HL-60 (cell line): ENCODE results near the gene BRSK2.

Experiments
- DNase-seq, 2 experiments: peaks; one replicate each; pipeline ENCODE4 v3.0.0-alpha.2; 2010 to 2020; ENCODE audit warnings: low read depth in 1 of 2, low spot score in 1 of 2
- H3K27ac ChIP-seq: fragments of 250-450 bp; sonication (Bioruptor Pico); replicated peaks from 2 replicates; pipeline ENCODE4 v1.5.1; 2020; ENCODE audit warnings: mild to moderate bottlenecking, moderate library complexity
- H3K27me3 ChIP-seq: fragments of 250-450 bp; sonication (Bioruptor Pico); 2 replicates; pipeline ENCODE4 v1.5.1; 2021; ENCODE audit warnings: mild to moderate bottlenecking, moderate library complexity; ENCODE audit not compliant: insufficient read depth, poor library complexity, severe bottlenecking
- H3K4me3 ChIP-seq: replicated peaks from 2 replicates; pipeline ENCODE4 v1.5.1; 2011; ENCODE audit warnings: mild to moderate bottlenecking, control low read depth, low read length; ENCODE audit not compliant: insufficient read depth
- GABPA ChIP-seq: IDR thresholded peaks from 2 replicates; pipeline ENCODE4 v1.6.1; 2012; ENCODE audit warnings: low read depth
- POLR2AphosphoS5 ChIP-seq: IDR thresholded peaks from 2 replicates; pipeline ENCODE4 v1.6.1; 2012; ENCODE audit warnings: low read depth
- SPI1 ChIP-seq: IDR thresholded peaks from 2 replicates; pipeline ENCODE4 v1.6.1; 2012; ENCODE audit warnings: low read depth, mild to moderate bottlenecking, borderline replicate concordance
- TF ChIP-seq, protein P1 (sequence below): IDR thresholded peaks from 2 replicates; pipeline ENCODE4 v1.6.1; 2012; ENCODE audit warnings: low read depth; ENCODE audit not compliant: insufficient replicate concordance
- TF ChIP-seq, protein P2 (sequence below): IDR thresholded peaks from one replicate; pipeline ENCODE4 v1.5.1; 2011; ENCODE audit warnings: low read length, control low read depth, inconsistent platforms; ENCODE audit not compliant: insufficient read depth

BRSK2 gene

DNA sequence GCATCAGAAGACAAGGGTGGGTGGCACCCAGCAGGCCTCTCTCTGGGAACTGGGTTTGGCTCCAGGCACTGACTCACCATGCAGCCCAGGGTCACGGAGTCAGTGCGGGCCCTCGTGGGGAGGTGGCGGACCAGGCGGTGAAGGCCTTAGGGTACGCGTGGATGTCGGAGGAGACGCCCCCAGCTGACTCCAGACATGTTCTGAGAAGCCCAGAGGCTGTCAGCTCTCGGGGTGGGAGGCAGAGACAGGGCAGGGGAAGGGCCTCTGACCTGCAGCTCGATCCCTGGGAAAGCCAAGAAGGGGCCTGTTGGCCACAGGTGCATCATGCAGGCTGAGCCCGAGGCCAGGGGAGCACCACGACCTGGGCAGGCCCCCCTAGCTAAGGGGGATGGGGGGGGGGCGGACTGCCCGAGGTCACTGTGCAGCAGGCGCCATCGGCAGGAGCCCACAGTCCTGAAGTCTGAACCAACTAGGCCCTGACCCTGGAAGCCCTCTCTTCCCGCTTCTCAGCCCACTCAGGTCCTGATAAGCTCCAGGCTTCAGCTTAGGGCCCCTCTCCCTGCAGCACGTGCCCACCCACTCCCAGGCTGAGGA lies 78.8 kb downstream of the BRSK2 start:
- no peak for DNase-seq
- no peak overlapping the region for H3K4me3 ChIP-seq
- no peak overlapping the region for H3K27ac ChIP-seq
- no peak for TF ChIP-seq POLR2AphosphoS5
- TF ChIP-seq SPI1 = no peak
- TF ChIP-seq, protein P1, sequence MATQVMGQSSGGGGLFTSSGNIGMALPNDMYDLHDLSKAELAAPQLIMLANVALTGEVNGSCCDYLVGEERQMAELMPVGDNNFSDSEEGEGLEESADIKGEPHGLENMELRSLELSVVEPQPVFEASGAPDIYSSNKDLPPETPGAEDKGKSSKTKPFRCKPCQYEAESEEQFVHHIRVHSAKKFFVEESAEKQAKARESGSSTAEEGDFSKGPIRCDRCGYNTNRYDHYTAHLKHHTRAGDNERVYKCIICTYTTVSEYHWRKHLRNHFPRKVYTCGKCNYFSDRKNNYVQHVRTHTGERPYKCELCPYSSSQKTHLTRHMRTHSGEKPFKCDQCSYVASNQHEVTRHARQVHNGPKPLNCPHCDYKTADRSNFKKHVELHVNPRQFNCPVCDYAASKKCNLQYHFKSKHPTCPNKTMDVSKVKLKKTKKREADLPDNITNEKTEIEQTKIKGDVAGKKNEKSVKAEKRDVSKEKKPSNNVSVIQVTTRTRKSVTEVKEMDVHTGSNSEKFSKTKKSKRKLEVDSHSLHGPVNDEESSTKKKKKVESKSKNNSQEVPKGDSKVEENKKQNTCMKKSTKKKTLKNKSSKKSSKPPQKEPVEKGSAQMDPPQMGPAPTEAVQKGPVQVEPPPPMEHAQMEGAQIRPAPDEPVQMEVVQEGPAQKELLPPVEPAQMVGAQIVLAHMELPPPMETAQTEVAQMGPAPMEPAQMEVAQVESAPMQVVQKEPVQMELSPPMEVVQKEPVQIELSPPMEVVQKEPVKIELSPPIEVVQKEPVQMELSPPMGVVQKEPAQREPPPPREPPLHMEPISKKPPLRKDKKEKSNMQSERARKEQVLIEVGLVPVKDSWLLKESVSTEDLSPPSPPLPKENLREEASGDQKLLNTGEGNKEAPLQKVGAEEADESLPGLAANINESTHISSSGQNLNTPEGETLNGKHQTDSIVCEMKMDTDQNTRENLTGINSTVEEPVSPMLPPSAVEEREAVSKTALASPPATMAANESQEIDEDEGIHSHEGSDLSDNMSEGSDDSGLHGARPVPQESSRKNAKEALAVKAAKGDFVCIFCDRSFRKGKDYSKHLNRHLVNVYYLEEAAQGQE = no peak
- TF ChIP-seq GABPA = no peak
- TF ChIP-seq, protein P2, sequence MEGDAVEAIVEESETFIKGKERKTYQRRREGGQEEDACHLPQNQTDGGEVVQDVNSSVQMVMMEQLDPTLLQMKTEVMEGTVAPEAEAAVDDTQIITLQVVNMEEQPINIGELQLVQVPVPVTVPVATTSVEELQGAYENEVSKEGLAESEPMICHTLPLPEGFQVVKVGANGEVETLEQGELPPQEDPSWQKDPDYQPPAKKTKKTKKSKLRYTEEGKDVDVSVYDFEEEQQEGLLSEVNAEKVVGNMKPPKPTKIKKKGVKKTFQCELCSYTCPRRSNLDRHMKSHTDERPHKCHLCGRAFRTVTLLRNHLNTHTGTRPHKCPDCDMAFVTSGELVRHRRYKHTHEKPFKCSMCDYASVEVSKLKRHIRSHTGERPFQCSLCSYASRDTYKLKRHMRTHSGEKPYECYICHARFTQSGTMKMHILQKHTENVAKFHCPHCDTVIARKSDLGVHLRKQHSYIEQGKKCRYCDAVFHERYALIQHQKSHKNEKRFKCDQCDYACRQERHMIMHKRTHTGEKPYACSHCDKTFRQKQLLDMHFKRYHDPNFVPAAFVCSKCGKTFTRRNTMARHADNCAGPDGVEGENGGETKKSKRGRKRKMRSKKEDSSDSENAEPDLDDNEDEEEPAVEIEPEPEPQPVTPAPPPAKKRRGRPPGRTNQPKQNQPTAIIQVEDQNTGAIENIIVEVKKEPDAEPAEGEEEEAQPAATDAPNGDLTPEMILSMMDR = no peak
- H3K27me3 ChIP-seq = no peaks in the 10 kb centered on the region

DNA sequence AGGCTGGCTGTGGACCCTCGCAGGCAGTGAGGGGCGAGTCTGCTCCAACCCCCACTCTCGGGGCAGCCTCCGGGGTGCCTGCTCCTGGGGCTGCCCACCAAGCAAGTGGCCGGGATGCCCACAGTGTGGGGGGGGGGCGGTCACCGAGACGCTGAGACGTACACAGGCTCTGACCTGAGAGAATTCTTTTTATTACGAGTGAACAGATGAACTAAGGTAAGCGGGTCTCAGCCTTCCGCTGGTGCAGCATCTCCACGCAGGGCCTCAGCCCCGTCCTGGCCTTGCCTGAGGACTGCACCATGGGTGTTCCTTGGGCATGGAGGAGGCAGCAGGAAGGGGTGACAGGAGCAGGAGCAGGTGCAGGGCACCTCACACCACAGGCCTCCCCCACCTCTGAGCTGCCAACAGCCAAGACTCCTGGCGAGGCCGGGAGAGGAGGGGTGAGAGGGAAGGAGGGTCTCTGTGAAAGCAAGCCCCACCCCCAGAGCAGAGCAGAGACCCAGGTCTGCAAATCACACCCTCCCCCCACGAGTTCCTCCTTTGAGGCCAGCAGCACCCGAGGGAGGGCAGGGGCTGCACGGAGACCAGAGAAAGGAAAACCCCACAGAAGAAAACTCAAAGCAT lies 79.7 kb downstream of the BRSK2 start:
- no peak overlapping the region for H3K4me3 ChIP-seq

DNA sequence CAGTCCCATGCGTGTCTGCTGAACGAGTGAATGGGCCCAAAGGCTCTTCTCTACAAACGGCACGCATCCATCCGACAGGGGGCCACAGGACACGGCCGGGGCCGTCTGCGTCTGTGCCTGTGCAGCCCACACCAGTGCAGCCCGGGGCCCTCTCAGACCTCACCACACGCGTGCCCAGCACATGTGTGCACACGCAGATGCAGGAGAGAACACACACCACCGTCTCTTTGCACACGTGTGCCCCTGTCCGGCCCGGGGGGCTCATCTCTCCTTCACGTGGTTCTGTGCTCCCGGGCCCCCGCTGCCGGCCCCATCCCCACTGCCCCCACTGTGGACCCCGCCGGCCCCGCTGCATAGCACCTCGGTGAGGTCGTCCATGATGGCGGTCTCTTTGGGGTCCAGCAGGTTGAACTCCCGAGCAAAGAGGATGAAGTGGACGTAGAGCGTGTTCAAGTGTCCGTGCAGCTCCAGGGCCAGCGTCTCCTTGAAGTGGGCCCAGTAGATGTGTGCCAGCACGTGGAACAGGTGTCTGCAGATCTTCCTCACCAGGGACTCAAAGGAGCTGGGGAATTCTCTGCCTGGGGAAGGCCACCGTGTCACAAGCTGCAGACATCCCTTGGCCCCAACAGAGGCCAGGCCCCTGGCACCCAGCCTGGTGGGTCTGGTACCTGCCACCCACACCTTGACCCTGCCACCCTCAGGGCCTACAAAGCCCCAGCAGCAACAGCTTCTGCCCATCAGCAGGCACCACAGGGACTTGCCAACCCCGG lies 80.4 kb downstream of the BRSK2 start:
- Histone ChIP-seq H3K27me3 (no peaks in the 10 kb centered on the region), H3K27ac (no peak overlapping the region), H3K4me3 (no peak overlapping the region)
- no peak for DNase-seq
- TF ChIP-seq, protein P1 = no peak
- no peak for TF ChIP-seq POLR2AphosphoS5
- TF ChIP-seq, protein P2 = no peak
- no peak for TF ChIP-seq GABPA
- no peak for TF ChIP-seq SPI1

More for the DNA sequence above, 79.7 kb downstream of the BRSK2 start:
- Histone ChIP-seq H3K27me3 (no peaks in the 10 kb centered on the region), H3K27ac (no peak overlapping the region)
- TF ChIP-seq GABPA = no peak
- TF ChIP-seq POLR2AphosphoS5 = no peak
- TF ChIP-seq, protein P1 = no peak
- TF ChIP-seq, protein P2 = no peak
- TF ChIP-seq SPI1 = no peak
- DNase-seq = no peak
